GM12864 (cell line): ENCODE data around the gene SHISA6.

Experiments used
- DNase-seq: peaks from one replicate; pipeline ENCODE4 v3.0.0-alpha.2; 2011; ENCODE audit warnings: low read depth
- H3K4me3 ChIP-seq: 2 replicates; pipeline ENCODE4 v1.5.1; 2011; ENCODE audit warnings: mild to moderate bottlenecking, low read depth, low read length, control low read depth
- CTCF ChIP-seq: IDR thresholded peaks from 2 replicates; pipeline ENCODE4 v1.5.1; 2011; ENCODE audit warnings: low read depth, mild to moderate bottlenecking, moderate library complexity, low read length, control low read depth, inconsistent platforms; ENCODE audit errors: missing control alignments

The SHISA6 gene

GRCh38 chr17:11406716-11407115 lies 165.7 kb downstream of the SHISA6 start:
- no peak overlapping the region for H3K4me3 ChIP-seq
- TF ChIP-seq CTCF: no peak
- no peak for DNase-seq

GRCh38 chr17:11412654-11413053 lies 171.6 kb downstream of the SHISA6 start:
- TF ChIP-seq CTCF: no peak

GRCh38 chr17:11418342-11418741 lies 177.3 kb downstream of the SHISA6 start:
- H3K4me3 ChIP-seq: no peak overlapping the region
- no peak for TF ChIP-seq CTCF
- no peak for DNase-seq

More at GRCh38 chr17:11412654-11413053, 171.6 kb downstream of the SHISA6 start:
- no peak for DNase-seq
- no peak overlapping the region for H3K4me3 ChIP-seq

- no peak for TF ChIP-seq CTCF
- H3K4me3 ChIP-seq: no peak overlapping the region
- DNase-seq: no peak
Measured at GRCh38 chr17:11430751-11431150, 189.7 kb downstream of the SHISA6 start.

GRCh38 chr17:11438673-11439072 lies 197.7 kb downstream of the SHISA6 start:
- no peak overlapping the region for H3K4me3 ChIP-seq
- DNase-seq: no peak
- TF ChIP-seq CTCF: no peak

GRCh38 chr17:11441004-11441403 lies 200.0 kb downstream of the SHISA6 start:
- DNase-seq: no peak
- no peak overlapping the region for H3K4me3 ChIP-seq
- no peak for TF ChIP-seq CTCF

GRCh38 chr17:11446316-11446715 lies 205.3 kb downstream of the SHISA6 start:
- no peak for DNase-seq
- no peak for TF ChIP-seq CTCF
- H3K4me3 ChIP-seq: no peak overlapping the region
